GM18858 (cell line): Measurements from ENCODE around the gene HTR3B.

ENCODE experiments used
- ATAC-seq: cut with Tn5 transposase; IDR thresholded peaks from one replicate; pipeline ENCODE4 v1.9.1; 2021; ENCODE audit not compliant: unreplicated experiment

Gene HTR3B

DNA sequence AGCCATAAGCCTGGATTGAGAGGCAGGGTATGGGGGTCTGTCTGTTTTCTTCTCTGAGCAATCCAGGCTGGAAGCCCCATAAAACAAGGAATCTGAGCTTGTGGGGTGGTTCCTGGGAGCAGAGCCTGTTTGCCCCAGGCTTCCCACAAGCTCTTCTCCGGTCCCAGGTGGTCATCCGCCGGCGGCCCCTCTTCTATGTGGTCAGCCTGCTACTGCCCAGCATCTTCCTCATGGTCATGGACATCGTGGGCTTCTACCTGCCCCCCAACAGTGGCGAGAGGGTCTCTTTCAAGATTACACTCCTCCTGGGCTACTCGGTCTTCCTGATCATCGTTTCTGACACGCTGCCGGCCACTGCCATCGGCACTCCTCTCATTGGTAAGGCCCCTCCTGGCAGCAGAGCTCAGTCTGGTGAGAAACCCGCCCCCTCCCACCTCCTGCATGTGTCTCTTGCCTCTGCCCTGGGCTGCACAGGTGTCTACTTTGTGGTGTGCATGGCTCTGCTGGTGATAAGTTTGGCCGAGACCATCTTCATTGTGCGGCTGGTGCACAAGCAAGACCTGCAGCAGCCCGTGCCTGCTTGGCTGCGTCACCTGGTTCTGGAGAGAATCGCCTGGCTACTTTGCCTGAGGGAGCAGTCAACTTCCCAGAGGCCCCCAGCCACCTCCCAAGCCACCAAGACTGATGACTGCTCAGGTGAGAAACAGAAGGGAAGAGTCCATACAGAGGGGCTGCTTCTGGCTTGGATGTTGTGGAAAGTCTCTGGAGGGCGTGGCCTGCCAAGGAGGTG is 82.0 kb downstream of the HTR3B start:
- ATAC-seq, result no peak

DNA sequence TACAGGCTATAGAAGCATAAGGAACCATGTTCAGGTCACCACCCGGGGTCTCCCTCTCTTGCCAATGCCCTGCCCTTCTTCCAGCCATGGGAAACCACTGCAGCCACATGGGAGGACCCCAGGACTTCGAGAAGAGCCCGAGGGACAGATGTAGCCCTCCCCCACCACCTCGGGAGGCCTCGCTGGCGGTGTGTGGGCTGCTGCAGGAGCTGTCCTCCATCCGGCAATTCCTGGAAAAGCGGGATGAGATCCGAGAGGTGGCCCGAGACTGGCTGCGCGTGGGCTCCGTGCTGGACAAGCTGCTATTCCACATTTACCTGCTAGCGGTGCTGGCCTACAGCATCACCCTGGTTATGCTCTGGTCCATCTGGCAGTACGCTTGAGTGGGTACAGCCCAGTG is 84.8 kb downstream of the HTR3B start:
- ATAC-seq, result no peak

DNA sequence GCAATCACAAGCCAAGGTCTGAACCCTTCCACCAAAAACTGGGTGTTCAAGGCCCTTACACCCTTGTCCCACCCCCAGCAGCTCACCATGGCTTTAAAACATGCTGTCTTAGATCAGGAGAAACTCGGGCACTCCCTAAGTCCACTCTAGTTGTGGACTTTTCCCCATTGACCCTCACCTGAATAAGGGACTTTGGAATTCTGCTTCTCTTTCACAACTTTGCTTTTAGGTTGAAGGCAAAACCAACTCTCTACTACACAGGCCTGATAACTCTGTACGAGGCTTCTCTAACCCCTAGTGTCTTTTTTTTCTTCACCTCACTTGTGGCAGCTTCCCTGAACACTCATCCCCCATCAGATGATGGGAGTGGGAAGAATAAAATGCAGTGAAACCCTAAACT is 85.3 kb downstream of the HTR3B start:
- no peak for ATAC-seq

DNA sequence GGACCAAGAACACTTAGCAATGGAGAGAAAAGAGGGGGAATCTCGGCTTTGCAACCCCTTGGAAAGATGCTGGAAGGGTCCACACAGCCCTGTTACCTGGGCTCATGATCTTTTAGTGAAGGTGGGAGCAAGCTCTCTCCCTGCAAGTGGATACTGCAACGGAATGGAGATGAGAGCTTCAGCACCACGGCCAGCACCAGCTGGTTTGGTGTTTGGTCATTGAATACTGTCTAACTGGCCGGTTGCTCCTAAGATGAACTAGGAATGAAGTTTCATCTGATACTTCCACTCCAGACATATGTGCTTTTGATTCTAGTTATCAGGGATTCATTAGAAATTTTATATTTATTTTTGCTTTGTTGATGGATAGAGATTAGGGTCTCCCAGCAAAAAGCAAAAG is 86.6 kb downstream of the HTR3B start:
- no peak for ATAC-seq

DNA sequence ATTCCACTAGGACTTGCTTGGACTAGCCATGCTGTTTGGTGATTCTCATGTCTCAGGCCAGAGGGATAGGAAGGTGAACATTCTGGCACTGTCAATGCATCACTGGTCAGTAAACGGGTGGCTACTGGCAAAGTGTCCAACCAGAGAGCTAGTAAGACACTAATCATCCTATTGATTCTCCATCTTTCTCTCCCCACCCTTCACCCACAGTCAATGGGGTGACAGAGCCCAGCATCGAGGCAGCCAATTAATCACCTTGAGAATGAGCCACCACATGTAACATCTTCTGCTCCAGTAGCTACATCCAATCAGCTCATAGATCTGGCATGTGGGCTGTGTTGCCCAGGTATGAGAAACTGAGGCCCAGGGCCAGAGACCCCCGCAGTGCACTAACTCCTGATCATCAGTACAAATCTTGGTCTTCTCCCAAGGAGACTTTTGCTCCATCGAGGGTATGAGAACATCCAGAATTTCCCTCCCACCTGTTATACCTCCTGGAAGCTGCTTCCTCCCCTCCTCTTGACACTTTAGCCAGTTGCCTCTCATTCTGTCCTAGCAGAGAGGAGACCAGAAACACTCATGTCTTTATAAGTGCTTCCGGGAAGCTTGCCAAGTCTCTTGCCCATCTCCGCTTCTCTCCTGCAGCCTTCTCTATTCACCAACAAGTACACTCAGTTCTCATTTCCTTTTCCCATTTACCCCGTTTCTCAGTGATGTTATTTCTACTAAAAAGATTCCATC is 87.3 kb downstream of the HTR3B start:
- no peak for ATAC-seq

DNA sequence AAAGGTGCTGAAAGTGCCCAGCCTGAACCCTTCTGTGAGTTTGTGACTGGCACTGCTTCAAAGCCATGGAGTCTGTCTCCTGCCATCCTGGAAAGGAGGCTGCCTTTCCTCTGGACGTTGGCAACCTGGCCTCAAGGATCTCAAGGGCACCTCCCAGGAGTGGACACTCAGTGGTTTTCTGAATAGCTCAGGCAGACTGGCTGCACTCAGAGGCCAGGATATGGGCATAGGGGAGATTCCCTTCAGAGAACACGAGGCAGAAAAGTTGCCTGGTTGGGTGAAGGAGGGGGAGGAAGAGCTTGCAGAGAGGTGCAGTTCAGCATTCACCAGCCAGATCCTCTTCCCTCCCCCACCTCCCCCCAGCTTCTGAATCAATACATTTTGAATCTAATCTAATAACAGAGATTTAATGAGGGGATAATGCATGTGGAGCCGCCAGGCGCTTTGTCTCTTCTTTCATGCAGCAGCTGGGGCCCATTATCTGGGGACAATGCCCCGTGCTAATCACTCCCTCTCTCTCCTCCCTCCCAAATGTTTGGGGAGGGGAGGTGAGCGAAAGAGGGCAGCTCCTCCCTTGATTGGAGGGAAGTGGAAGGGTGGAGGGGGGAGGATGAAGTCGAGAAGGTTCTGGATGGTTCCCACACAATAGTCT is 88.0 kb downstream of the HTR3B start:
- no peak for ATAC-seq

DNA sequence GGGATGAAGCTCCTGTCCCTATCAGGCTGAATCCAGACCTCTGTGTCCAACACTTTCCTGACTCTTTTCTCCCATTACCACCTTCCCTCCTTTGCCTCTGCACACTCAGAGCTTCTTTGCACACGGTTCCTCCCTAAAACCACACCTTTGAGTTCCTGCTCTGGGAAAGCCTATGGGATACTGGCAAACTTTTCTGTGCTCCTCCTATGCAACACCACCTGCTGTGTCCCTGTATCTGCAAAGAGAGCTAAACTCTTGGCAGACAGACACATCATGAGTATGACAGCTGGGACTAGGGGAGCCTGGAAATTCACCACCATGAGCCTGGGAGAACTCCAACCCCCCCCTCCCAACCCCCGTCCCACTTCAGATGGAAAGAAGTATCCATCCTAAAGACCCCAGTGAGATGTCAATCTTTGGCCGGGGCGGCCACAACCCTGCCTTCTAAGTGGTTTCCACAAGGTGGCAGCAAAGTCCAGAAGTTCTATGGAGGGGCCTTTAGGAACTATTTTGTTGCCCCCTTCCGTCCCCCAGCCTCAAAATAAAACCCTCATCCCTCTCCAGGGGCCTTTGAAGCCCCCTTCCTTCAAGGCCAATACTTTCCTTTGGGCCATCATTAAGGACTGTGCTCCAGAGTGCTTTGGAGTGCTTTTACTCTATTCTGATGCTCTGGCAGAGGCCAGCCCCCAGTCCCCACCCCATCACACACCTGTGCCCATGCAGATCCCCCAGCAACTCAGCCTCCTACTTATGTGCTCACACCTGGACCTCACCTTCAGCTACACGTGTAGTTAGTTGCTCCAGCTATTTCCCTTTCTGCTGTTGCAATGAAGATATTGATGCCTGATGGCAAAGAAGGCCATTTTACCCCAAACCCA is 89.7 kb downstream of the HTR3B start:
- no peak for ATAC-seq
